ENCODE data around the gene ARHGAP18.

- TF ChIP-seq CTCF (IDR thresholded peaks at IDR 0.05) (no peak), POLR2A (IDR thresholded peaks at IDR 0.05; ENCODE audit: low read depth) (no peak), POLR2AphosphoS5 (IDR thresholded peaks at IDR 0.05) (no peak), EP300 (IDR thresholded peaks at IDR 0.05) (no peak)
Measured at GRCh38 chr6:129604321-129604720, 105.7 kb downstream of the ARHGAP18 start.

Data from esophagus muscularis mucosa (tissue), 4 donors.